PC-9 (cell line): ENCODE results near the gene LRP1B. TPM values are rescaled to one million over a fixed set of nuclear protein-coding genes. Genes with fewer than 3 reads are reported as not detected.

Source experiments
- BruUV-seq: library from RNA; stranded (reverse); fragments of 400-500 nt; replicated peaks from 2 replicates; lab custom pipeline; 2021; lab: Mats Ljungman, UMichigan
- CTCF ChIA-PET: fragments of 300-600 bp; sonication (Branson Sonifier 250); formaldehyde crosslinking; loops from one replicate; lab custom pipeline; 2022; ENCODE audit warnings: antibody characterized with exemption; lab: Charles Lee
- POLR2A ChIA-PET: fragments of 300-600 bp; sonication (Branson Sonifier 250); formaldehyde crosslinking; loops from one replicate; lab custom pipeline; 2022; ENCODE audit warnings: antibody characterized with exemption; ENCODE audit not compliant: unreplicated experiment; lab: Charles Lee
- DNase-seq, 2 experiments: peaks; one replicate each; pipeline versions ENCODE4 v3.0.0 to v3.0.0-alpha.2; 2015 to 2022; ENCODE audit warnings: mixed read lengths in 1 of 2
- H2AFZ ChIP-seq: fragments of 200-600 bp; sonication (generic); 2 replicates; pipeline ENCODE4 v1.8.1; 2017; ENCODE audit warnings: antibody characterized with exemption
- H3F3A ChIP-seq: fragments of 200-600 bp; sonication (generic); 2 replicates; pipeline ENCODE4 v1.8.1; 2017; ENCODE audit warnings: antibody characterized with exemption, mild to moderate bottlenecking, low read depth; ENCODE audit not compliant: insufficient read depth
- H3K27ac ChIP-seq: fragments of 200-600 bp; sonication (generic); 2 replicates; pipeline ENCODE4 v1.6.1; 2016; ENCODE audit warnings: mixed run types
- H3K27me3 ChIP-seq: fragments of 200-600 bp; sonication (generic); 2 replicates; pipeline ENCODE4 v1.6.1; 2016; ENCODE audit warnings: low read depth, mixed run types; ENCODE audit not compliant: insufficient read depth
- H3K36me3 ChIP-seq: fragments of 200-600 bp; sonication (generic); 2 replicates; pipeline ENCODE4 v1.6.1; 2016; ENCODE audit warnings: low read depth, mixed run types
- H3K4me1 ChIP-seq: fragments of 200-600 bp; sonication (generic); replicated peaks from 2 replicates; pipeline ENCODE4 v1.6.1; 2016; ENCODE audit warnings: mixed run types; ENCODE audit not compliant: insufficient read depth
- H3K4me2 ChIP-seq: fragments of 200-600 bp; sonication (generic); 2 replicates; pipeline ENCODE4 v1.6.1; 2017; ENCODE audit warnings: mixed run types
- H3K4me3 ChIP-seq: fragments of 200-600 bp; sonication (generic); 2 replicates; pipeline ENCODE4 v1.6.1; 2016; ENCODE audit warnings: mixed run types
- H3K79me2 ChIP-seq: fragments of 200-600 bp; sonication (generic); 2 replicates; pipeline ENCODE4 v1.6.1; 2017; ENCODE audit warnings: low read depth, mixed run types
- H3K9me2 ChIP-seq: fragments of 200-600 bp; sonication (generic); 2 replicates; pipeline ENCODE4 v1.8.1; 2017; ENCODE audit warnings: mild to moderate bottlenecking; ENCODE audit not compliant: insufficient read depth
- H3K9me3 ChIP-seq: fragments of 200-600 bp; sonication (generic); 2 replicates; pipeline ENCODE4 v1.8.1; 2016; ENCODE audit warnings: low read depth; ENCODE audit not compliant: insufficient read depth
- H4K20me1 ChIP-seq: fragments of 200-600 bp; sonication (generic); 2 replicates; pipeline ENCODE4 v1.8.1; 2017; ENCODE audit not compliant: insufficient read depth
- EZH2 ChIP-seq: fragments of 200-600 bp; sonication (generic); IDR thresholded peaks from 2 replicates; pipeline ENCODE4 v1.8.0; 2017; ENCODE audit warnings: antibody characterized with exemption, low read depth
- intact Hi-C: fragments of 100-400 bp; cut with micrococcal nuclease; formaldehyde crosslinking; loops from one replicate; pipeline ENCODE4 v1.10.0; 2022; ENCODE audit not compliant: unreplicated experiment
- total RNA-seq: library from RNA; stranded (reverse); gene quantifications from 2 replicates; pipeline ENCODE4 v1.2.3, GENCODE V29; 2021
- TF ChIP-seq, protein P1 (sequence below): fragments of 200-600 bp; sonication (generic); conservative IDR thresholded peaks from 2 replicates; pipeline ENCODE4 v1.6.1; 2017; ENCODE audit warnings: mixed run types, antibody characterized with exemption, mild to moderate bottlenecking, moderate library complexity

The LRP1B gene
- total RNA-seq, 1 experiment from 2014 or later: 1.7 TPM

DNA sequence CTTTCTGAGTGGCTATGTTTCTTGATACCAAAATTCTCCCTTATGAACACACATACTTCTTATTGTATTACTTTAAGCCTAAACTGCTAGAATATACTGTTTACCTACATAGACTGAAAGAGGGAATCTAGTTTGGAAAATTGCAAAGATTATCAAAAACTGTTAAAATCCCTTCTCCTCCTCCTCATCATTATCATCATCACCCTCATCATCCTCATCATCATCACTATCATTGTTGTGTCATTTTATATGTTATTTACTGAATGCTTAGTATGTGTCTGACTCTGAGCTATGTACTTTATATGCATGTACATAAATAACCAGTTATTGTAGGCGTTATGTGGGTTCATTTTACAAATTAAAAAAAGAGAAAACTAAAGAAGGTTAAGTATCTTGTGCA is 19.6 kb upstream of the LRP1B start:
- BruUV-seq: no TSS peak
- Histone ChIP-seq H3K36me3 (no peaks in the 10 kb centered on the region), H3K9me2 (no peaks in the 10 kb centered on the region), H2AFZ (no peak overlapping the region), H3K9me3 (no peaks in the 10 kb centered on the region), H3K27ac (no peak overlapping the region), H3K4me3 (no peak overlapping the region), H4K20me1 (no peaks in the 10 kb centered on the region), H3K27me3 (no peaks in the 10 kb centered on the region), H3F3A (no peaks in the 10 kb centered on the region), H3K79me2 (no peaks in the 10 kb centered on the region), H3K4me1 (no peaks in the 10 kb centered on the region), H3K4me2 (no peak overlapping the region)
- intact Hi-C loops: no loop called here
- CTCF ChIA-PET: no interaction called here
- no peak for TF ChIP-seq EZH2
- TF ChIP-seq, protein P1, sequence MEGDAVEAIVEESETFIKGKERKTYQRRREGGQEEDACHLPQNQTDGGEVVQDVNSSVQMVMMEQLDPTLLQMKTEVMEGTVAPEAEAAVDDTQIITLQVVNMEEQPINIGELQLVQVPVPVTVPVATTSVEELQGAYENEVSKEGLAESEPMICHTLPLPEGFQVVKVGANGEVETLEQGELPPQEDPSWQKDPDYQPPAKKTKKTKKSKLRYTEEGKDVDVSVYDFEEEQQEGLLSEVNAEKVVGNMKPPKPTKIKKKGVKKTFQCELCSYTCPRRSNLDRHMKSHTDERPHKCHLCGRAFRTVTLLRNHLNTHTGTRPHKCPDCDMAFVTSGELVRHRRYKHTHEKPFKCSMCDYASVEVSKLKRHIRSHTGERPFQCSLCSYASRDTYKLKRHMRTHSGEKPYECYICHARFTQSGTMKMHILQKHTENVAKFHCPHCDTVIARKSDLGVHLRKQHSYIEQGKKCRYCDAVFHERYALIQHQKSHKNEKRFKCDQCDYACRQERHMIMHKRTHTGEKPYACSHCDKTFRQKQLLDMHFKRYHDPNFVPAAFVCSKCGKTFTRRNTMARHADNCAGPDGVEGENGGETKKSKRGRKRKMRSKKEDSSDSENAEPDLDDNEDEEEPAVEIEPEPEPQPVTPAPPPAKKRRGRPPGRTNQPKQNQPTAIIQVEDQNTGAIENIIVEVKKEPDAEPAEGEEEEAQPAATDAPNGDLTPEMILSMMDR: no peak
- no peak for DNase-seq
- POLR2A ChIA-PET: interaction anchor here (0.6 kb wide), 1 partner anchor 1109 kb away, joined by 3 read pairs; no protein-coding TSS in a partner anchor

DNA sequence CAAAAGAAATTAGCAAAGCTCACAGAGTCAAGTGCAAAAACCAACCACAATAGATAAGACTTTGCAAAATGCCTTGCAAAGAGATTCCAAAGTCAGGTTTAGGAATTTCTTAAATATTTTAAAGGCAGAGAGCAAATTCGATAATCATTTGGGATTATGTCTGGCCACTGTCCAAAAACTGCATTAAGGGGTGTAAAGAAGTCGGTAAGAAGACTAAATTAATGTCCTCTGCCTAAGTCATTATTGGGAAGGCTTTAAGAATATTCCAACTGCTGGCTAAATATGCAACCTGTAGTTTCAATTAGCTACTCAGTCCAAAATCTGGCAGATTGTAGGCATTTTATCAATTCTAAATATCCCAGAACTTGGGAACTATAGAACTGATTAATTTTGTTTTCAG is 13.7 kb upstream of the LRP1B start:
- no peaks in the 10 kb centered on the region for H3K36me3 ChIP-seq
- H3K4me2 ChIP-seq: no peak overlapping the region
- no peaks in the 10 kb centered on the region for H3K27me3 ChIP-seq
- no peaks in the 10 kb centered on the region for H4K20me1 ChIP-seq
- no peaks in the 10 kb centered on the region for H3K9me3 ChIP-seq
- no peaks in the 10 kb centered on the region for H3K79me2 ChIP-seq
- no peak for TF ChIP-seq EZH2
- TF ChIP-seq, protein P1: no peak
- H3F3A ChIP-seq: no peaks in the 10 kb centered on the region
- ChIA-PET CTCF (no interaction called here), POLR2A (no interaction called here)
- no peak overlapping the region for H3K27ac ChIP-seq
- DNase-seq: no peak
- H3K4me1 ChIP-seq: no peaks in the 10 kb centered on the region
- H3K9me2 ChIP-seq: no peaks in the 10 kb centered on the region
- no TSS peak for BruUV-seq
- H3K4me3 ChIP-seq: no peak overlapping the region
- no peak overlapping the region for H2AFZ ChIP-seq
- intact Hi-C loops: loop anchor here (10.0 kb wide), 1 partner anchor 840 kb away; no protein-coding TSS in a partner anchor

DNA sequence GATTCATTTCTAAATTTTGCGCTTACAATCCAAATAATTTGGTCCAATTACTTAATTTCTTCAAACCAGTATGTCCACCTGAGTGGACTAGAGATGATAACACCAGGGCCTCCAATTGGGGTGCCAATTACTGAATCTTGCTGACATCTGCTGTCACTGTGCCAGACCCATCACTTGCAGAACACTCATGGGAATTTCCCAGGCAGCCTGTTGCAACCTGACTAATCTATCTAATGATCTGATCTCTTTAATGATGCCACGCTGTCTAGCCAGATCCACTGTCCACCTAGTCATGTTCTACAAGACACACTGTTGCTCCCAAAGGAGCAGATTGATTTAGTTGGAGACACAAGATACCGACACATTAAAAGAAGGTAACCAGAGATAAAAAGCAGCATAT is 11.8 kb upstream of the LRP1B start:
- CTCF ChIA-PET: no interaction called here
- Histone ChIP-seq H3K79me2 (no peaks in the 10 kb centered on the region), H3K27me3 (no peaks in the 10 kb centered on the region), H3K9me2 (no peaks in the 10 kb centered on the region), H3K4me1 (no peaks in the 10 kb centered on the region), H3K9me3 (no peaks in the 10 kb centered on the region), H4K20me1 (no peaks in the 10 kb centered on the region), H3K4me2 (no peak overlapping the region), H3F3A (no peaks in the 10 kb centered on the region), H2AFZ (no peak overlapping the region), H3K36me3 (no peaks in the 10 kb centered on the region), H3K27ac (no peak overlapping the region), H3K4me3 (no peak overlapping the region)
- no peak for DNase-seq
- POLR2A ChIA-PET: no interaction called here
- no TSS peak for BruUV-seq
- intact Hi-C loops: loop anchor here (10.0 kb wide), 1 partner anchor 842 kb away; no protein-coding TSS in a partner anchor
- TF ChIP-seq EZH2: no peak
- TF ChIP-seq, protein P1: no peak
